SK-N-SH (cell line): ENCODE measurements around the gene ELMO1. TPM values are rescaled to one million over a fixed set of nuclear protein-coding genes. Genes with fewer than 3 reads are reported as not detected.

ENCODE experiments used
- CTCF ChIA-PET: fragments of 300-600, 350-600 bp; formaldehyde crosslinking; extraction: SDS; loops from one replicate; lab custom pipeline; 2021; lab: Yijun Ruan, JAX
- POLR2A ChIA-PET: fragments of 350-600 bp; sonication (Branson Sonifier 250); formaldehyde crosslinking; extraction: SDS; loops from one replicate; lab custom pipeline; 2020; ENCODE audit warnings: antibody characterized with exemption, inconsistent platforms; lab: Yijun Ruan, JAX
- DNase-seq: peaks from one replicate; pipeline ENCODE4 v3.0.0; 2012
- H2AFZ ChIP-seq: fragments of 200-600 bp; sonication (generic); 2 replicates; pipeline ENCODE4 v1.8.1; 2016; ENCODE audit warnings: antibody characterized with exemption, mild to moderate bottlenecking, low read depth
- H3F3A ChIP-seq: fragments of 200-600 bp; sonication (generic); replicated peaks from 2 replicates; pipeline ENCODE3; 2016; ENCODE audit warnings: antibody characterized with exemption, mild to moderate bottlenecking; ENCODE audit not compliant: insufficient read depth
- H3K27ac ChIP-seq, 2 experiments: fragments of 200-500 bp in 1 of 2; fragments of 200-600 bp in 1 of 2; sonication (Bioruptor generic) in 1 of 2; sonication (generic), shearing (Covaris generic) in 1 of 2; 2 replicates each; pipeline versions ENCODE4 v1.5.1 to v1.6.1; 2014 to 2016; ENCODE audit warnings: low read depth in 2 of 2, inconsistent platforms in 1 of 2, low read length in 1 of 2, mild to moderate bottlenecking in 1 of 2, mixed read lengths in 1 of 2
- H3K27me3 ChIP-seq: fragments of 200-600 bp; sonication (generic), shearing (Covaris generic); 2 replicates; pipeline ENCODE4 v1.6.1; 2016; ENCODE audit warnings: mixed run types; ENCODE audit not compliant: insufficient read depth
- H3K36me3 ChIP-seq, 2 experiments: fragments of 200-500 bp in 1 of 2; fragments of 200-600 bp in 1 of 2; sonication (Bioruptor generic) in 1 of 2; sonication (generic) in 1 of 2; replicated peaks in 1 of 2; 2 replicates each; pipeline versions ENCODE3 to v1.5.1; 2014 to 2016; ENCODE audit warnings: low read length in 1 of 2, mild to moderate bottlenecking in 1 of 2; ENCODE audit not compliant: insufficient read depth in 2 of 2, control insufficient read depth in 1 of 2
- H3K4me1 ChIP-seq, 2 experiments: fragments of 200-500 bp in 1 of 2; fragments of 200-600 bp in 1 of 2; sonication (Bioruptor generic) in 1 of 2; sonication (generic), shearing (Covaris generic) in 1 of 2; 2 replicates each; pipeline versions ENCODE4 v1.5.1 to v1.6.1; 2014 to 2016; ENCODE audit warnings: low read depth in 1 of 2, low read length in 1 of 2, mixed run types in 1 of 2; ENCODE audit not compliant: insufficient read depth in 2 of 2, control insufficient read depth in 1 of 2
- H3K4me2 ChIP-seq: fragments of 200-600 bp; sonication (generic), shearing (Covaris generic); 2 replicates; pipeline ENCODE4 v1.6.1; 2017; ENCODE audit warnings: mixed run types
- H3K4me3 ChIP-seq, 2 experiments: fragments of 200-500 bp in 1 of 2; fragments of 200-600 bp in 1 of 2; sonication (Bioruptor generic) in 1 of 2; sonication (generic), shearing (Covaris generic) in 1 of 2; 2 replicates each; pipeline versions ENCODE4 v1.5.1 to v1.8.1; 2014 to 2016; ENCODE audit warnings: low read depth in 2 of 2, inconsistent platforms in 1 of 2, low read length in 1 of 2, mild to moderate bottlenecking in 1 of 2, mixed read lengths in 1 of 2, moderate library complexity in 1 of 2
- H3K79me2 ChIP-seq: fragments of 200-600 bp; sonication (generic); 2 replicates; pipeline ENCODE4 v1.8.1; 2017; ENCODE audit warnings: mild to moderate bottlenecking; ENCODE audit not compliant: insufficient read depth
- H3K9ac ChIP-seq: fragments of 200-600 bp; sonication (generic); 2 replicates; pipeline ENCODE4 v1.6.1; 2017; ENCODE audit warnings: mixed run types
- H3K9me2 ChIP-seq: fragments of 200-600 bp; sonication (generic); 2 replicates; pipeline ENCODE4 v1.6.1; 2017; ENCODE audit warnings: mixed run types
- H3K9me3 ChIP-seq: fragments of 200-600 bp; sonication (generic); 2 replicates; pipeline ENCODE4 v1.6.1; 2017; ENCODE audit warnings: mixed run types, mild to moderate bottlenecking, moderate library complexity
- H4K20me1 ChIP-seq: fragments of 200-600 bp; sonication (generic); 2 replicates; pipeline ENCODE4 v1.6.1; 2017; ENCODE audit warnings: mild to moderate bottlenecking, mixed run types; ENCODE audit not compliant: insufficient read depth
- CTCF ChIP-seq: fragments of 200-600 bp; sonication (generic); IDR thresholded peaks from 2 replicates; pipeline ENCODE4 v1.6.1; 2017; ENCODE audit warnings: antibody characterized with exemption, mild to moderate bottlenecking, moderate library complexity
- ELF1 ChIP-seq: IDR thresholded peaks from 2 replicates; pipeline ENCODE4 v1.4.0; 2012
- EP300 ChIP-seq, 2 experiments: IDR thresholded peaks; 2 replicates each; pipeline versions ENCODE4 v1.4.0 to v1.6.1; 2012; ENCODE audit warnings: borderline replicate concordance in 1 of 2, low read depth in 1 of 2, low read length in 1 of 2
- EZH2phosphoT487 ChIP-seq: fragments of 200-600 bp; sonication (generic); IDR thresholded peaks from 2 replicates; pipeline ENCODE4 v1.6.1; 2017; ENCODE audit warnings: low read depth, mixed run types, mild to moderate bottlenecking, antibody characterized with exemption, moderate library complexity, borderline replicate concordance
- GATA2 ChIP-seq: sonication (generic); formaldehyde crosslinking; IDR thresholded peaks from 2 replicates; pipeline ENCODE4 v1.5.0; 2020; ENCODE audit warnings: mild to moderate bottlenecking, missing genetic modification reagents
- JUND ChIP-seq: IDR thresholded peaks from 2 replicates; pipeline ENCODE4 v1.4.0; 2012
- MAX ChIP-seq: IDR thresholded peaks from 2 replicates; pipeline ENCODE4 v1.4.0; 2012; ENCODE audit warnings: low read depth
- MEF2A ChIP-seq: IDR thresholded peaks from 2 replicates; pipeline ENCODE4 v1.4.0; 2012; ENCODE audit warnings: low read depth, borderline replicate concordance
- NFIC ChIP-seq: IDR thresholded peaks from 2 replicates; pipeline ENCODE4 v1.4.0; 2012; ENCODE audit warnings: borderline replicate concordance
- NRF1 ChIP-seq: IDR thresholded peaks from 2 replicates; pipeline ENCODE4 v1.6.1; 2012; ENCODE audit warnings: low read depth, mild to moderate bottlenecking, low read length
- POLR2AphosphoS5 ChIP-seq: IDR thresholded peaks from 2 replicates; pipeline ENCODE4 v1.6.1; 2012; ENCODE audit warnings: low read depth, low read length
- RCOR1 ChIP-seq: fragments of 150-350 bp; IDR thresholded peaks from 2 replicates; pipeline ENCODE4 v1.6.1; 2017; ENCODE audit warnings: antibody characterized with exemption, low read length
- RXRA ChIP-seq: IDR thresholded peaks from 2 replicates; pipeline ENCODE4 v1.4.0; 2012; ENCODE audit warnings: low read depth, mild to moderate bottlenecking, borderline replicate concordance
- SMC3 ChIP-seq: IDR thresholded peaks from 2 replicates; pipeline ENCODE4 v1.6.1; 2012; ENCODE audit warnings: low read depth, low read length, improper control_type of control experiment
- YY1 ChIP-seq: IDR thresholded peaks from 2 replicates; pipeline ENCODE4 v1.4.0; 2012; ENCODE audit warnings: low read depth, mild to moderate bottlenecking
- WGBS: methylation state at CpG from one replicate; pipeline ENCODE4 v1.1.6; 2017; ENCODE audit warnings: low lambda C conversion rate; 5-methylcytosine and 5-hydroxymethylcytosine counted together
- polyA plus RNA-seq, 3 experiments: library from polyadenylated mRNA; depleted of rRNA; stranded (reverse); fragments of >200 nt; gene quantifications; 2 replicates each; pipeline ENCODE4 v1.2.3, GENCODE V29; 2012
- TF ChIP-seq, protein P1 (sequence below): IDR thresholded peaks from 2 replicates; pipeline ENCODE4 v1.4.0; 2012; ENCODE audit warnings: low read depth, borderline replicate concordance
- TF ChIP-seq, protein P2 (sequence below): IDR thresholded peaks from 2 replicates; pipeline ENCODE4; 2012

The ELMO1 gene
- polyA plus RNA-seq, 1 of the 3 experiments (the other 2 are of a cell fraction), result 0.64 TPM

DNA sequence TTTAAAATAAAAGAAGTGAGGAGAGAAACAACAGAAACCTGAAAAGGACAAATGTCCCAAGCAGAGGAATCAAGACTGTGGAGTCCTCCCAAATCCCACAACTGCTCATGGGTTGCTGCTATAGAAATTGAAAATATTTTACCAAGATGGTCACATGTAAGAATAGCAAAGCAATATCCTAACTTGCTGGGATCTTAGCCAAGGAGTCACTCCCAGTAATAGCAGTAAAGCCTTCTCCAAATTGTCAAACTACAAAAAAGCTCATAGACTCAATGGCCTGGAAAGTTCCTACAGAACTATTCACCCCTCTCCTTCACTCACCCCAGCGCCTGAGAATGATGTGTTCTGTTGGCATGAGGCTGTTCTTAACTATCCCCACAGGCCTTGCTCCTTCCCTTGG lies 186.5 kb downstream of the ELMO1 start:
- no peak overlapping the region for H3K27ac ChIP-seq
- POLR2A ChIA-PET, result no interaction called here

DNA sequence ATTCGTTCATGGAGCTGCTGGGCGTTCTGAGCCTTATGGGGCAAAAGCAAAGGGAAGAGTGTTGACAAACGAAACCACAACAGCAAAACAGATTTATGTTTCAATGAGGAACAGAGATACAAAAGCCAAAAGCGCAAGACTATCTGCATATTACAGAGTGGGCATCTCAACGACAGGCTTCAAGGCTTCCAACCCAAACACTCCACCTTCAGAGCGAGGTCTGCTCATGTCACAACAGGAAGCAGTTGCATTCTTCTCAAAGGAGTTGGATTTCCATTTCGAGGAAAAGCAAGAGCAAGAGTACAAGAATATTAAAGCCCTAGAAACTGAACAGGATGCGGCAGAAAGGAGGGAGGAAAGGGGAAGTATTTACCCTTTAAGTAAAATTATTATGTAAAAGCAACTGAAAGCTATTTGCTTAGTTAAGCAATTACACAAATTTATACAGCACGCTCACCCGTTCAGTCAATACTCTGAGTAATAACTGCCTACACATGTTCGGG lies 189.3 kb downstream of the ELMO1 start:
- H4K20me1 ChIP-seq, result no peaks in the 10 kb centered on the region
- H3K9me2 ChIP-seq, result no peaks in the 10 kb centered on the region
- H3K27ac ChIP-seq, result no peak overlapping the region
- H3K36me3 ChIP-seq, result no peaks in the 10 kb centered on the region
- no peaks in the 10 kb centered on the region for H3K79me2 ChIP-seq
- H3F3A ChIP-seq, result no peaks in the 10 kb centered on the region
- no peaks in the 10 kb centered on the region for H3K27me3 ChIP-seq
- peaks cover 0 to 3% of the 10 kb centered on the region in 2 experiments; a peak in 1 of 4 replicates for H3K4me1 ChIP-seq
- H2AFZ ChIP-seq, result no peak overlapping the region
- DNase-seq, result no peak
- ChIA-PET CTCF (interaction anchor here (1.0 to 1.4 kb wide), 7 partner anchors 21 to 642 kb away, joined by 3 to 8 read pairs (median 4); no protein-coding TSS in a partner anchor), POLR2A (no interaction called here)
- H3K4me2 ChIP-seq, result no peak overlapping the region
- no peak overlapping the region for H3K4me3 ChIP-seq
- 42% methylated on average over 11 of the region's 11 CpGs for WGBS
- peaks cover 5% of the 10 kb centered on the region; the same call in 1 of the 2 replicates for H3K9me3 ChIP-seq
- no peak overlapping the region for H3K9ac ChIP-seq
- TF ChIP-seq GATA2 (no peak), RXRA (no peak), YY1 (no peak), EZH2phosphoT487 (no peak), CTCF (no peak), RCOR1 (no peak), EP300 (IDR thresholded peaks at IDR 0.05; ENCODE audit: borderline replicate concordance in 1 of 2, low read depth in 1 of 2, low read length in 1 of 2) (no peak)
- TF ChIP-seq, protein P1, sequence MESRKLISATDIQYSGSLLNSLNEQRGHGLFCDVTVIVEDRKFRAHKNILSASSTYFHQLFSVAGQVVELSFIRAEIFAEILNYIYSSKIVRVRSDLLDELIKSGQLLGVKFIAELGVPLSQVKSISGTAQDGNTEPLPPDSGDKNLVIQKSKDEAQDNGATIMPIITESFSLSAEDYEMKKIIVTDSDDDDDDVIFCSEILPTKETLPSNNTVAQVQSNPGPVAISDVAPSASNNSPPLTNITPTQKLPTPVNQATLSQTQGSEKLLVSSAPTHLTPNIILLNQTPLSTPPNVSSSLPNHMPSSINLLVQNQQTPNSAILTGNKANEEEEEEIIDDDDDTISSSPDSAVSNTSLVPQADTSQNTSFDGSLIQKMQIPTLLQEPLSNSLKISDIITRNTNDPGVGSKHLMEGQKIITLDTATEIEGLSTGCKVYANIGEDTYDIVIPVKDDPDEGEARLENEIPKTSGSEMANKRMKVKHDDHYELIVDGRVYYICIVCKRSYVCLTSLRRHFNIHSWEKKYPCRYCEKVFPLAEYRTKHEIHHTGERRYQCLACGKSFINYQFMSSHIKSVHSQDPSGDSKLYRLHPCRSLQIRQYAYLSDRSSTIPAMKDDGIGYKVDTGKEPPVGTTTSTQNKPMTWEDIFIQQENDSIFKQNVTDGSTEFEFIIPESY, result no peak

More for the DNA sequence above, 186.5 kb downstream of the ELMO1 start:
- 0 out of 2 replicates have a peak, but pooled peaks cover 5% of the 10 kb centered on the region for H3K9me3 ChIP-seq
- H3K36me3 ChIP-seq, result no peaks in the 10 kb centered on the region
- no peaks in the 10 kb centered on the region for H3K9me2 ChIP-seq
- H3K79me2 ChIP-seq, result no peaks in the 10 kb centered on the region
- H3K4me3 ChIP-seq, result no peak overlapping the region
- no peak for DNase-seq
- no peaks in the 10 kb centered on the region for H3K27me3 ChIP-seq
- no peak overlapping the region for H3K4me2 ChIP-seq
- H3K9ac ChIP-seq, result no peak overlapping the region
- H4K20me1 ChIP-seq, result no peaks in the 10 kb centered on the region
- no peaks in the 10 kb centered on the region for H3F3A ChIP-seq
- TF ChIP-seq, protein P2, sequence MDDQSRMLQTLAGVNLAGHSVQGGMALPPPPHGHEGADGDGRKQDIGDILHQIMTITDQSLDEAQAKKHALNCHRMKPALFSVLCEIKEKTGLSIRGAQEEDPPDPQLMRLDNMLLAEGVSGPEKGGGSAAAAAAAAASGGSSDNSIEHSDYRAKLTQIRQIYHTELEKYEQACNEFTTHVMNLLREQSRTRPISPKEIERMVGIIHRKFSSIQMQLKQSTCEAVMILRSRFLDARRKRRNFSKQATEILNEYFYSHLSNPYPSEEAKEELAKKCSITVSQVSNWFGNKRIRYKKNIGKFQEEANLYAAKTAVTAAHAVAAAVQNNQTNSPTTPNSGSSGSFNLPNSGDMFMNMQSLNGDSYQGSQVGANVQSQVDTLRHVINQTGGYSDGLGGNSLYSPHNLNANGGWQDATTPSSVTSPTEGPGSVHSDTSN, result no peak
- TF ChIP-seq NFIC (no peak), MEF2A (no peak), NRF1 (no peak), RXRA (no peak), ELF1 (no peak), EZH2phosphoT487 (no peak), CTCF (no peak), SMC3 (no peak), YY1 (no peak), POLR2AphosphoS5 (no peak), RCOR1 (no peak), MAX (no peak), JUND (no peak)
- H3K4me1 ChIP-seq, result peaks cover 0 to 3% of the 10 kb centered on the region in 2 experiments; a peak in 1 of 4 replicates
- WGBS, result 0% methylated on average over 1 of the region's 1 CpG
- no peak overlapping the region for H2AFZ ChIP-seq
- CTCF ChIA-PET, result interaction anchor here (1.0 to 1.7 kb wide), 5 partner anchors 8 to 571 kb away, joined by 3 to 8 read pairs (median 4); no protein-coding TSS in a partner anchor
